CD4-positive, alpha-beta memory T cell (primary cell): ENCODE measurements around the gene LHX6. TPM values are rescaled to one million over a fixed set of nuclear protein-coding genes. Genes with fewer than 3 reads are reported as not detected.

Experiments used
- CTCF ChIA-PET: fragments of 350-600 bp; sonication (Branson Sonifier 250); formaldehyde crosslinking; loops from one replicate; lab custom pipeline; 2021; ENCODE audit warnings: inconsistent platforms; ENCODE audit not compliant: partially characterized antibody; lab: Charles Lee
- POLR2A ChIA-PET: fragments of 350-600 bp; sonication (Branson Sonifier 250); formaldehyde crosslinking; loops from one replicate; lab custom pipeline; 2021; ENCODE audit not compliant: partially characterized antibody; lab: Charles Lee
- DNase-seq, 5 donors: peaks; one replicate each; pipeline versions ENCODE4 v3.0.0 to v3.0.0-alpha.2; 2020 to 2022; ENCODE audit warnings: mixed read lengths in 1 of 5
- H3K27ac ChIP-seq: one replicate; pipeline ENCODE4 v1.7.0; 2013; ENCODE audit warnings: low read depth, low read length
- H3K27me3 ChIP-seq: 2 replicates; pipeline ENCODE4 v1.7.0; 2013; ENCODE audit warnings: mild to moderate bottlenecking, low read length, moderate library complexity; ENCODE audit not compliant: insufficient read depth
- H3K36me3 ChIP-seq: 2 replicates; pipeline ENCODE4 v1.7.0; 2013; ENCODE audit warnings: mild to moderate bottlenecking, low read length, moderate library complexity; ENCODE audit not compliant: insufficient read depth
- H3K4me1 ChIP-seq: 2 replicates; pipeline ENCODE4 v1.7.0; 2013; ENCODE audit warnings: mild to moderate bottlenecking, low read length, moderate library complexity; ENCODE audit not compliant: insufficient read depth
- H3K4me3 ChIP-seq, 2 donors: one replicate each; pipeline ENCODE4 v1.7.0; 2013; ENCODE audit warnings: low read length in 2 of 2, mild to moderate bottlenecking in 1 of 2
- H3K9me3 ChIP-seq, 2 donors: one replicate each; pipeline ENCODE4 v1.7.0; 2013; ENCODE audit warnings: low read length in 2 of 2, control low read depth in 1 of 2; ENCODE audit not compliant: control insufficient read depth in 1 of 2
- H3K27ac Mint-ChIP-seq, 7 donors: one replicate each; pipeline ENCODE4 v1.8.0; 2020 to 2021; ENCODE audit warnings: mixed read lengths in 7 of 7, mild to moderate bottlenecking in 6 of 7, inconsistent platforms in 3 of 7, moderate library complexity in 3 of 7
- H3K27me3 Mint-ChIP-seq, 2 donors: one replicate each; pipeline ENCODE4 v1.8.0; 2020 to 2021; ENCODE audit warnings: mixed read lengths in 2 of 2
- H3K36me3 Mint-ChIP-seq, 2 donors: one replicate each; pipeline ENCODE4 v1.8.0; 2020 to 2021; ENCODE audit warnings: mixed read lengths in 2 of 2, inconsistent platforms in 1 of 2, mild to moderate bottlenecking in 1 of 2
- H3K4me1 Mint-ChIP-seq, 4 donors: one replicate each; pipeline ENCODE4 v1.8.0; 2020 to 2021; ENCODE audit warnings: mixed read lengths in 4 of 4, mild to moderate bottlenecking in 1 of 4
- H3K4me3 Mint-ChIP-seq, 8 donors: one replicate each; pipeline ENCODE4 v1.8.0; 2020 to 2021; ENCODE audit warnings: mixed read lengths in 8 of 8, mild to moderate bottlenecking in 7 of 8, moderate library complexity in 6 of 8, inconsistent platforms in 3 of 8
- H3K9me3 Mint-ChIP-seq, 8 donors: one replicate each; pipeline ENCODE4 v1.8.0; 2020 to 2021; ENCODE audit warnings: mixed read lengths in 8 of 8, mild to moderate bottlenecking in 5 of 8, inconsistent platforms in 3 of 8, moderate library complexity in 1 of 8
- intact Hi-C: fragments of 100-400 bp; cut with micrococcal nuclease; formaldehyde crosslinking; loops from one replicate; pipeline ENCODE4 v1.15.1; 2023
- polyA plus RNA-seq, 2 donors: library from polyadenylated mRNA; unstranded; fragments of 300-500 nt; fragmentation: Illumina TruSeq; gene quantifications; one replicate each; pipeline ENCODE4 v1.2.3, GENCODE V29; 2021
- total RNA-seq, 2 experiments: library from RNA; stranded (reverse); gene quantifications; one replicate each; pipeline ENCODE4 v1.2.3, GENCODE V29; 2021

LHX6 gene
- total and polyA plus RNA-seq, 4 experiments from 2014 or later, result not detected

GRCh38 chr9:122215663-122216062 lies 13.1 kb downstream of the LHX6 start:
- no peak for DNase-seq
- H3K9me3 Mint-ChIP-seq, result peaks cover 0 to 2% (median 0%) of the 10 kb centered on the region in 8 donors
- intact Hi-C loops, result no loop called here
- H3K36me3 ChIP-seq, result no peaks in the 10 kb centered on the region
- H3K4me1 ChIP-seq, result peaks cover 20% of the 10 kb centered on the region
- no peak overlapping the region for H3K27ac ChIP-seq
- peaks cover 19 to 45% (median 31%) of the 10 kb centered on the region in 4 donors for H3K4me1 Mint-ChIP-seq
- H3K27me3 ChIP-seq, result peaks cover 35% of the 10 kb centered on the region
- CTCF ChIA-PET, result no interaction called here
- H3K36me3 Mint-ChIP-seq, result no peaks in the 10 kb centered on the region
- no peak overlapping the region for H3K27ac Mint-ChIP-seq
- peaks cover 59 to 74% of the 10 kb centered on the region in 2 donors for H3K27me3 Mint-ChIP-seq
- H3K9me3 ChIP-seq, result no peaks in the 10 kb centered on the region
- H3K4me3 Mint-ChIP-seq, result no peak overlapping the region
- no peak overlapping the region for H3K4me3 ChIP-seq
- POLR2A ChIA-PET, result no interaction called here

GRCh38 chr9:122214507-122214906 lies 14.2 kb downstream of the LHX6 start:
- ChIA-PET CTCF (no interaction called here), POLR2A (no interaction called here)
- peaks cover 54 to 71% of the 10 kb centered on the region in 2 donors for H3K27me3 Mint-ChIP-seq
- H3K27ac ChIP-seq, result no peak overlapping the region
- peaks cover 16% of the 10 kb centered on the region for H3K4me1 ChIP-seq
- intact Hi-C loops, result no loop called here
- H3K4me3 ChIP-seq, result no peak overlapping the region
- H3K36me3 Mint-ChIP-seq, result no peaks in the 10 kb centered on the region
- peak overlapping the region in 1 of 7 donors; percentile 0 for H3K27ac Mint-ChIP-seq
- no peaks in the 10 kb centered on the region for H3K9me3 ChIP-seq
- H3K4me3 Mint-ChIP-seq, result peak overlapping the region; percentile 49 to 80 (median 70)
- H3K4me1 Mint-ChIP-seq, result peaks cover 13 to 34% (median 25%) of the 10 kb centered on the region in 4 donors
- no peak for DNase-seq
- no peaks in the 10 kb centered on the region for H3K36me3 ChIP-seq
- H3K27me3 ChIP-seq, result peaks cover 24% of the 10 kb centered on the region
- H3K9me3 Mint-ChIP-seq, result peaks cover 0 to 2% (median 0%) of the 10 kb centered on the region in 8 donors

DNA sequence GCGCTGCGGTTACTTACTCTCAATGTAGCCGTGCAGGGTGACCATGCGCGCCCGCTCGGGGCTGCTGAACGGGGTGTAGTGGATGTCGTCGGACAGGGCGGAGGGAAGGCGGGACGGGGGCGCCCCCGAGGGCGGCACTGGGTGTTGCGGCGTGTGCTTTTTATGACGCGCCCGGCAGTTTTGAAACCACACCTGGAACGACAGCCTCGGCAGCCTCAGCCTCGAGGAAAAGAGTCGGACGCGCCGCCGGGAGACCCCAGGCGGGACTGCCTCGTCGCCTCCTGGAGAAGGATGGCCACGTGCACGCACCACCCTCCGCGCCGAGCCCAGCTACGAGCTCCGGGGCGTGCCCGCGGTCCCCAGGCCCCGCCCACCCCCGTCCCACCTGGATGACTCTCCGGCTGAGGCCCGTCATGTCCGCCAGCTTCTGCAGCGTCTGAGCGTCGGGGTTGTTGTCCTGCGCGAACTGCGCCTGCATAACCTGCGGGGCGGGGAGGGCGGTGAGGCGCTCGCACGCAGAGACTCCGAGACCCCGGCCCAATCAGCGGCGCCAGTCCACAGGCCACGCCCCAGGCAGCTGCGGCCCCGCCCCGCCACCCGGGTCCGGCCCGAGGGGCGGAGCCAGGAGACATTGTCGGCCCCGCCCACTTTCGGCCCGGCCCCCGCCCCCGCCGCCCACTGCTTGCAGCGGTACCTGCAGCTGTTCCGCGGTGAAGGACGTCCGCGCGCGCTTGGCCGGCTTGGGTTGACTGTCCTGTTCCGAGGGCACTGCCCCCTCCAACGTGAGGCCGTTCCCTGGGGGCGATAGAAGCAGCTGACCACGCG lies 15.0 kb downstream of the LHX6 start:
- H3K27me3 Mint-ChIP-seq, result peaks cover 48 to 66% of the 10 kb centered on the region in 2 donors
- ChIA-PET CTCF (no interaction called here), POLR2A (no interaction called here)
- Histone ChIP-seq H3K36me3 (no peaks in the 10 kb centered on the region), H3K9me3 (no peaks in the 10 kb centered on the region), H3K27me3 (peaks cover 18% of the 10 kb centered on the region), H3K4me3 (peak overlapping the region in 1 of 2 donors; percentile 35), H3K27ac (no peak overlapping the region), H3K4me1 (peaks cover 9% of the 10 kb centered on the region)
- no peak overlapping the region for H3K27ac Mint-ChIP-seq
- peaks cover 12 to 27% (median 20%) of the 10 kb centered on the region in 4 donors for H3K4me1 Mint-ChIP-seq
- H3K36me3 Mint-ChIP-seq, result no peaks in the 10 kb centered on the region
- peak; percentile 24 to 49 (median 33) for DNase-seq
- H3K4me3 Mint-ChIP-seq, result peak overlapping the region; percentile 49 to 80 (median 72)
- intact Hi-C loops, result no loop called here
- H3K9me3 Mint-ChIP-seq, result peaks cover 0 to 2% (median 0%) of the 10 kb centered on the region in 8 donors

GRCh38 chr9:122213102-122213588 lies 15.6 kb downstream of the LHX6 start:
- no peak overlapping the region for H3K27ac ChIP-seq
- ChIA-PET POLR2A (no interaction called here), CTCF (no interaction called here)
- no peaks in the 10 kb centered on the region for H3K36me3 ChIP-seq
- H3K9me3 ChIP-seq, result no peaks in the 10 kb centered on the region
- H3K27me3 ChIP-seq, result peaks cover 15% of the 10 kb centered on the region
- H3K27me3 Mint-ChIP-seq, result peaks cover 41 to 60% of the 10 kb centered on the region in 2 donors
- H3K4me1 Mint-ChIP-seq, result peaks cover 7 to 20% (median 14%) of the 10 kb centered on the region in 4 donors
- peaks cover 9% of the 10 kb centered on the region for H3K4me1 ChIP-seq
- H3K4me3 ChIP-seq, result peak overlapping the region in 1 of 2 donors; percentile 35
- H3K9me3 Mint-ChIP-seq, result peaks cover 0 to 2% (median 0%) of the 10 kb centered on the region in 8 donors
- intact Hi-C loops, result no loop called here
- no peak overlapping the region for H3K27ac Mint-ChIP-seq
- H3K36me3 Mint-ChIP-seq, result no peaks in the 10 kb centered on the region
- H3K4me3 Mint-ChIP-seq, result peak overlapping the region; percentile 42 to 77 (median 66)
- DNase-seq, result no peak

DNA sequence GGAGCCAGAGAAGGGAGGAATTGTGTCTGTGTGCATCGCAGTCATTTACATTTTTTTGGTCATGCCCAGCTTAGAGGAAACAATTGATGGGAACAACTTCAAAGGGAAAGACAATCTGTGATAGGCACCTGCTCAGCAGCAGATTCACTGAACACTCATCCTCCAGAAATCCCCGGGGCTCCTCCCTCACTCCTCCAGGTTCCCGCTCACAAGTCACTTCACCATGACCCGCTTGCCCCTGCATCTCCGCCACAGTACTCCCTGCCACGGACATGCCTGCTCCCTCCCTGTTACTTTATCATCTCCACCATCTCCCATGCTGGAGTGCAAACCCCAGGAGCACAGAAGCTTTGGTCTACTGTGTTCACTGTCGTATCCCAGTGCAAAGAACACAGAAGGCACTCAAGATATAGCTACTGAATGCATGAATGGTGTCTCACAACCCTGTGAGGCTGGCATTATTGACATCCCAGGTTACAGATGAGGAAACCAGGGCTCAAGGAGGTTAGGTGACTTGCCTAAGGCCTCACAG lies 16.2 kb downstream of the LHX6 start:
- H3K36me3 ChIP-seq, result no peaks in the 10 kb centered on the region
- H3K4me1 ChIP-seq, result peaks cover 9% of the 10 kb centered on the region
- no peak overlapping the region for H3K4me3 ChIP-seq
- intact Hi-C loops, result no loop called here
- no peak overlapping the region for H3K27ac ChIP-seq
- H3K9me3 ChIP-seq, result no peaks in the 10 kb centered on the region
- POLR2A ChIA-PET, result no interaction called here
- Mint-ChIP-seq H3K4me1 (peaks cover 7 to 16% (median 10%) of the 10 kb centered on the region in 4 donors), H3K9me3 (peaks cover 0 to 1% (median 0%) of the 10 kb centered on the region in 8 donors), H3K27me3 (peaks cover 39 to 62% of the 10 kb centered on the region in 2 donors), H3K4me3 (peak overlapping the region; percentile 42 to 77 (median 60)), H3K27ac (no peak overlapping the region), H3K36me3 (no peaks in the 10 kb centered on the region)
- peaks cover 15% of the 10 kb centered on the region for H3K27me3 ChIP-seq
- DNase-seq, result no peak
- CTCF ChIA-PET, result no interaction called here

DNA sequence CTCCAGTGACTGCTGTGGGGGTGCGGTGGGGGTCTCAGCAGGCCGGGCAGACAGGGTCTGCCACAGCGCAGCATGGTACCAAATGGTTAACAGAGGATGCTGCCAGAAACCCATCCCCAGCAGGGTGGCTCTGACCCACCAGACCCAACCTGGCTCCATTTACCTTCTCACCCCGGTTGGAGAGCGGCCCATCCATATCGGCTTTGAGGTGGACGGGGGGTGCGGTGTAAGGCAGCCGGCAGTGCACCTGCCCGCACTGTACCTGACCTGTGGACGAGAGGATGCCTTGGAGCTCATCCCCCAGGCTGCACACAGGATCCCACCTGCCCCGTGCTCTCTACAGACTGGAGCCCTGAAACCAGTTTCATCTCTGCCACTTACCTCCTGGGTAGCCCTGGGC lies 19.3 kb downstream of the LHX6 start:
- Mint-ChIP-seq H3K36me3 (no peaks in the 10 kb centered on the region), H3K27ac (no peak overlapping the region)
- POLR2A ChIA-PET, result no interaction called here

DNA sequence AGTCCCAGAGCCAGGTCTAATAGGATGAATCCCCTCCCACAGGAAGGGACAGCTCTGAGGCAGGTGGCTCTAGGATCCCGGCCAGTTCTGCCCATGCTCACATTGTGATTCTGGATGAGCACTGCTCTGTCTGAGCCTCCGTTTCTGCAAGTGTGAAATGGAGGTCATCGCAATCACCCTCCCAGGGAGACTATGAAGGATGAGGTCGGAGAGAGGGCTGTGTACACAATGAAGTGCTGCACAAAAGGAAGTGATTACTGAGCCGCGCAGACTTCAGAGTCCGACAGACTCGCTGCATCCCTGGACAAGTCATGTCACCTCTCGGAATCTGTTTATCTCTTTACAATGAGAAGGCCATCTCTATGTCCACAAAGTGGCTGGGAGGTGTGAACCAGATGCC lies 21.7 kb downstream of the LHX6 start:
- H3K27me3 Mint-ChIP-seq, result peaks cover 14 to 34% of the 10 kb centered on the region in 2 donors

More for the DNA sequence above, 19.3 kb downstream of the LHX6 start:
- CTCF ChIA-PET, result no interaction called here
- no peaks in the 10 kb centered on the region for H3K27me3 ChIP-seq
- no peaks in the 10 kb centered on the region for H3K9me3 ChIP-seq
- H3K27me3 Mint-ChIP-seq, result peaks cover 26 to 51% of the 10 kb centered on the region in 2 donors
- H3K4me3 Mint-ChIP-seq, result peak overlapping the region in 1 of 8 donors; percentile 3
- no peaks in the 10 kb centered on the region for H3K9me3 Mint-ChIP-seq
- intact Hi-C loops, result no loop called here
- H3K4me3 ChIP-seq, result no peak overlapping the region
- no peak overlapping the region for H3K27ac ChIP-seq
- peaks cover 9% of the 10 kb centered on the region for H3K4me1 ChIP-seq
- no peaks in the 10 kb centered on the region for H3K36me3 ChIP-seq
- no peak for DNase-seq
- peaks cover 4 to 12% (median 8%) of the 10 kb centered on the region in 4 donors for H3K4me1 Mint-ChIP-seq

More for the DNA sequence above, 21.7 kb downstream of the LHX6 start:
- no peaks in the 10 kb centered on the region for H3K36me3 ChIP-seq
- intact Hi-C loops, result no loop called here
- H3K9me3 ChIP-seq, result no peaks in the 10 kb centered on the region
- no peak overlapping the region for H3K27ac ChIP-seq
- H3K4me3 Mint-ChIP-seq, result no peak overlapping the region
- CTCF ChIA-PET, result interaction anchor here (1.0 kb wide), 1 partner anchor 82 kb away, joined by 3 read pairs; no protein-coding TSS in a partner anchor
- no peaks in the 10 kb centered on the region for H3K27me3 ChIP-seq
- H3K4me1 Mint-ChIP-seq, result no peaks in the 10 kb centered on the region
- POLR2A ChIA-PET, result interaction anchor here (1.1 kb wide), 1 partner anchor 24 kb away, joined by 3 read pairs; no protein-coding TSS in a partner anchor
- no peak overlapping the region for H3K4me3 ChIP-seq
- H3K27ac Mint-ChIP-seq, result no peak overlapping the region
- no peaks in the 10 kb centered on the region for H3K4me1 ChIP-seq
- H3K36me3 Mint-ChIP-seq, result no peaks in the 10 kb centered on the region
- DNase-seq, result no peak
- no peaks in the 10 kb centered on the region for H3K9me3 Mint-ChIP-seq
